COLO829 (cell line): ENCODE data around the gene NFKBIL1.
"Not testable (repeated sequence)": the region's sequence is repeated elsewhere in the genome, so short reads cannot be mapped to it uniquely, and the experiment has no call there.

Source experiments
- DNase-seq: peaks from one replicate; pipeline ENCODE4 v3.0.0; 2012; ENCODE audit warnings: low spot score

NFKBIL1 gene

GRCh38 chr6:31580807-31581433 lies 33.5 kb downstream of the NFKBIL1 start:
- DNase-seq: peak; percentile 80

DNA sequence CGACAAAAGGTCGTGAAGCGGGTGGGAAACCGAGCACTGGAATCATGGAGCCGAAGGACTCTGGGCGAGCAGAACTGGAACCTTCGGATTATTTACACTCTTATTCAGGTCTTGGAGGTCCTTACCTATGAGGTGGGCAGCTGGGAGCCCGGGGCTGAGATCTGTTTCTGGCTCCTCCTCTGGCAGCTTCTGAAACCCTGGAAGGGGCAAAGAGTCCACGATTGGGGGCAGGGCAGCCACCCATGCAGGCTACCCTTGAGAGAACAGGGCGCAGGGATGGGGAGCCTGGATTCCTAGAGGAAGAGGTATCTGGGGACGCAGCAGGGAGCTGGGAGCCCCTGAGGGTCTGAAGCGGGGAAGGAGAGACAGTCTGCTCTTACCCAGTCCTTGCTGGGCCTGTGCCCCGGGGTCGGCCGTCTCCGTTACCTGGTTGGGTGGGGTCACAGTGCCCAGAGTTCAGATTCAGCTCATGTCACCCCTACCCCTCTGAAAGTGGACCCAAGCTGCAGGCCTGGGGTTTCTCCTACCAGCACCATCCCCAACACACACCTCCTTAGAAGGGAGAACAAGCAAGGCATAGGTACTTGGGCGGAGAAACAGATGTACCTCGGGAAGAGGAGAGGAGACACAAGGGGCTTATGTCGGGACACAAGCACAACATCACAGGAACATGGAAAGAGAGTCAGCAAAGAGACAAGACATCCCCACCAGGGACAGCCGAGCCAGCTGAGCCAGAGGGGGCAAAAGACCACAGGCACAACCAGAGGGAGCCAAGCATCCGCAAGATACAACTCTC lies 34.2 kb downstream of the NFKBIL1 start:
- no peak for DNase-seq

GRCh38 chr6:31582230-31582643 lies 34.8 kb downstream of the NFKBIL1 start, which contains the start of gene LTB:
Gene LTB (minus strand): TSS chr6:31582424. CDS start chr6:31582417, 7 bp downstream.
- DNase-seq: no peak

DNA sequence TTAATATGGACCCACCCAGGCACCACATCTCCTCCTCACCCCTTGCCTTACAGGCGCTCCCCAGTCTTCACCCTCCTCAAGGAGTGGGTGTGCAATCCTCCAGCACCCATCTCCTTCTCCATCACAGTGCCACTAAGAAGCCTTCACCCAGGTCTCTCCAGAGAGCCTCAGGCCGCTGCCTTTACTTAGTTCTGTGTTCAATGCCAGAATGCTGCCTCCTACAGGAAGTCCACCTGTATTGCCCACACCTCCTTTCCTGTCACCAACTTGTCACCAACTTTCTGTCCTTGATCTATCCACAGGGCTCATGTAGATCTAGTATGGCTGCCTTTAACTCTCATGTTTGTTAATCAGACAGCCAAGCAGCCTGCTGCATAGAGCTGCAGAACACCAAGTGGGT lies 38.1 kb downstream of the NFKBIL1 start:
- no peak for DNase-seq

DNA sequence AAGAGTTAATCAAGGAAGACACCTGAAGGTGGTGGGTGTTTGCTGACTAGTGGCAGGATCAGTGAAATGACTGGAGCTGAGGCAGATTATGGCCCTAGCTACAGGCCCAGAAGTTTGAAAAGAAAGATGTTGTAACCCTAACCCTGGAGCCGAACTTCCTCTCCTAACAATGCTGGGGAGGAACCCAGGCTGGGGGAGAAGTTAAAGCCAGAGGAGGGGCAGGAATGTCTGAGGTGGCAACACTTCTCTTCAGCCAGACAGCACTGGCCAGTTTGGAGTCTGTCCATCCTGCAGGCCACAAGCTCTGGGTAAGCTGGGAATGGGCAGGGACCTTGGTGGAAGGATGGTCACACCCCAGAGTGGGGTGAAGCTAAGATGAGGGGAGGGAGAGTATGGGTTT lies 38.6 kb downstream of the NFKBIL1 start, which contains the start of gene LST1:
Gene LST1 (plus strand): TSS at position 270 of the 400 bp plus-strand sequence. CDS start 1,023 bp downstream, outside the sequence.
- no peak for DNase-seq

GRCh38 chr6:31586599-31587281 lies 39.3 kb downstream of the NFKBIL1 start:
- DNase-seq: no peak

DNA sequence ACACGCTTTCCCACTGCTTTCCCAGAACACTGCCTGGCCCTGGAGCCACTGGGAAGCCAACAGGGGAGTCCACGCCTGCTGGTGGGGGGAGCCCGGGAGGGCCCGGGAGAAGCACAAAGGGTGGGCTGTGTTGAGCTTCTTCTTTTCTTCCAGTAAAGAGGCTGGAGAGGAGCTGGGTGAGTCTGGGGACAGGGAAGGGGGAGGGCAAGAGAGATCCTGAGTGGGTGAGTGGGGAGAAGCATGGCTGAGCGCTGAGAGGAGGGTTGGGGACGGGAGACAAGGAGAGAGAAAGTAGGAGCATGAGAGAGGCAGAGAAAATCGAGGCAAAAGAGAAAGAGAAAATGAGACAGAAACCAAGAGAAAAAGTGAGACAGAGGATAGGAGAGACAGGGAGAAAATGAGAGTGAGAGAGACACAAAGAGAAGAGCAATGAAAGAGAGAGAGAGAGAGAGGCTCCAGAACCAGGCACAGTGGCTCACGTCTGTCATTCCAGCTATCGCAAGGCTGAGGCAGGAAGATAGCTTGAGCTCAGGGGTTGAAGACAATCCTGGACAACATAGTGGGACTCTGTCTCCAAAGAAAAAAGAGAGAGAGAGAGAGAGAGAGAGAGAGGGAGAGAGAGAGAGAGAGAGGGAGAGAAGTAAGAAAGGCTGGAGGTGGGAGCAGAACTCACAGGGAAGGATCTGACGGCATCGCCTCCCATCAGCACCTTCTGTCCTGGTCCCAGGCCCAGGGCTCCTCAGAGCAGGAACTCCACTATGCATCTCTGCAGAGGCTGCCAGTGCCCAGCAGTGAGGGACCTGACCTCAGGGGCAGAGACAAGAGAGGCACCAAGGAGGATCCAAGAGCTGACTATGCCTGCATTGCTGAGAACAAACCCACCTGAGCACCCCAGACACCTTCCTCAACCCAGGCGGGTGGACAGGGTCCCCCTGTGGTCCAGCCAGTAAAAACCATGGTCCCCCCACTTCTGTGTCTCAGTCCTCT lies 40.7 kb downstream of the NFKBIL1 start:
- no peak for DNase-seq

GRCh38 chr6:31588871-31589650 lies 41.7 kb downstream of the NFKBIL1 start:
- no peak for DNase-seq

DNA sequence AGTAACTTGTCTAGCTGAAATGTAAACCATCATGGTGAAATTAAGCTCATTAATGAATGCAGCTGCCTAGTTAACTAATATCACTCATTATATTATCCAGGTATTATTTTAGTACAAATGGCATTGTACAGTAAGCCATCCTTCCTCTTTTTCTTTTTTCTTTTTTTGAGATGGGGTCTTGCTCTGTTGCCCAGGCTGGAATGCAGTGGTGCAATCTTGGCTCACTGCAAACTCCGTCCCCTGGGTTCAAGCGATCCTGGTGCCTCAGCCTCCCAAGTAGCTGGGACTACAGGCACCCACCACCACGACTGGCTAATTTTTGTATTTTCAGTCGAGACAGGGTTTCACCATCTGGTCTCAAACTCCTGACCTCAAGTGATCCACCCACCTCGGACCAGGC lies 43.3 kb downstream of the NFKBIL1 start:
- DNase-seq: not testable (repeated sequence)

- no peak for DNase-seq
Measured at GRCh38 chr6:31592396-31592771, 45.0 kb downstream of the NFKBIL1 start.

GRCh38 chr6:31597006-31597405 lies 49.6 kb downstream of the NFKBIL1 start:
- DNase-seq: peak; percentile 54

GRCh38 chr6:31607317-31607716 lies 59.9 kb downstream of the NFKBIL1 start:
- no peak for DNase-seq
